ENCODE measurements around the gene RASSF8.
A peak's percentile ranks its signal among the peaks of the same experiment; 100 is the strongest.

Gene RASSF8

GRCh38 chr12:25994901-25995625 is 36.6 kb downstream of the RASSF8 start:
- DNase-seq, result no peak

DNA sequence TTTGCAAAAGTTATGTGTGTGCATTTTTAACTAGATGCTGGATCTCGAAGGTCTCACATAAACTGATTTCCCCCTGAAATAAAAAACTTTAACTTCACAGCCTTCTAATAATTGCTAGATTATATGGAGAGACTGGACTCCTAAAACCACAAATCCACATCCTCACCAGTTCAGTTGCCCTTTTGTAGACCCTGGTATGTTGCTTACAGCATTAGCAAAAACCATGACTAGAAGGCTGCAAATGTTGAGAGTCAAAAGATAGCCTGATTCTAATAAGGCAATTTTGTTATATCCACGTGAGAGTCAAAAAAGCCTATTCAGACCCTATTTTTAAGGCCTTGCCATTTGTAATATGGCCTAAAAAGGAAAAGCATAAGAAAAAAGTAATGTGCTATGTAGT is 37.4 kb downstream of the RASSF8 start:
- DNase-seq, result no peak

DNA sequence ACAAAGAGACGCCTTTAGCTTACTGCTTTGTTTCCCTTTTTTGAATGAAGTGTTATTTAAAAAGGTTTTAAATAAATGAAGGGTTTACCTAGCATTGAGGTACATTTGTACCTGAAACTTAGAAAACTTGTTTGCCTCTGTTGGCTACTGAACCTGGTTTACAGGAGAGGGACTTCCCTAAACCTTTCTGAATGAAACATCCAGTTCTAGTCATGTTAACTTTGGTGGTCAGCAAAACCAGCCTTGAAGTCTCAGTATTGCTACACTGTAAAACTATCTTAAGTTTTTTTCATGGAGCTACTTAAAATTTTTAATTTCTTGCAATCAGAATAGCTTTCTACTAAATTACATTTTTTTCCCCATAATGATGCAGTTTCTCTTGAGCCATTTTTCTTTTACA is 38.2 kb downstream of the RASSF8 start:
- no peak for DNase-seq

DNA sequence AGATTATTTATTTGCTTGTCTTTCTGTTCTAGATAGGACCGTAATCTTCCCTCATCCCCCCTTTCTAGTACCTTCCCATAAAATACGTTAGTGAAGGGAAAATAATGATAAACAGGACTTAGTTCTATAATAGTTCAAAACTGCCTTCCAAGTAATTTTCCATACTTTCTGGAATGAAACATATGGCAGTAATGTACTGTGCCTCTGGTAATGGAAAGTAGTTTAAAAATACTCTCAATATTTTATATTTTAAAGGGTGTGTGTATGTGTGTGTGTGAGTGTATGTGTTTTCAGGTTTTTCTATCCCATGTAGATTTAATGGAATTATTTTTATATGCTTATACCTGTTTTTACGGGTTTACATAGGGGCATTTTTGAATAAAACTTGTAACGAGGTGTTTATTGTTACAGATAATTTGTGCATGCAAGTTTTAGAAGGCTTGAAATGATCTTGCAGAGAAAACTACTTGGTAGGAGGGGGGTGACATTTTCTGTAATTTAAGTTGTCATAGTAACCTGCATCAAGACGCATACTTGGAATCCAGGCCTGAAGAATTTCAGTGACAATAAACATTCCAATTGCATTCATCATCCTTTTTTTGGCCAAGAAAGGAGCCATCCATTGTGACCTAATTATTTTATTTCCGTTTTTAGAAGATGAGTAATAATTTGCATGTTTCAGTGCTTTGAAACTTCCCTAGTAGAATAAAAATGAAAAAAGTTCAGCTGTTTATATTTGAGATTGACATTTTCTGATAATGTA is 38.9 kb downstream of the RASSF8 start:
- DNase-seq, result no peak

DNA sequence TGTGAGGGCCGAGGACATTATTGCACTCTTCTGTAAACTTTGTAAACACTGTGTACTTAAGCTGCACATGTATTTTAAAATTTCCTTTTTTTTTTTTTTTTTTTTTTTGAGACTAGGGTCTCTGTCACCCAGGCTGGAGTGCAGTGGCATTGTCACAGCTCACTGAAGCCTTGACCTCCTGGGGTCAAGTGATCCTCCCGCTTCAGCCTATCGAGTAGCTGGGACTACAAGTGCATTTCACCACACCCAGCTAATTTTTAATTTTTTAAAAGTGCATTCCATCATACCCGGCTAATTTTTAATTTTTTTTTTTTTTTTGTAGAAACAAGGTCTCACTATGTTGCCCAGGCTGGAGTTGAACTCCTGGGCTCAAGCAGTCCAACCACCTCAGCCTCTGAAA is 42.4 kb downstream of the RASSF8 start:
- no peak for DNase-seq

- no peak for DNase-seq
These were observed 43.0 kb downstream of the RASSF8 start for GRCh38 chr12:26001530-26001929.

DNA sequence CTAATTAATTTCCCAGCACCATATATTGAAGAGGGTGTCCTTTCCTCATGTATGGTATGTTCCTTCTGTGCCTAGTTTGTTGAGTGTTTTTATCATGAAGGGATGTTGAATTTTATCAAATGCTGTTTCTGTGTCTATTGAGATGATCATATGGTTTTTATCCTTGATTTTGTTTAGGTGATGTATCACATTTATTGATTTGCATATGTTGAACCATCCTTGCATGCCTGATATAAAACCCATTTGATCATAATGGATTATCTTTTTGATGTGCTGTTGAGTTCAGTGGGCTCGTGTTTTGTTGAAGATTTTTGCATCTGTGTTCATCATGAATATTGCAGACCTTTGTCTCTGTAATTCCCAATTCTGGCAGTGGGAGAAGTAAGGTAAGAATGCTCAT is 44.6 kb downstream of the RASSF8 start:
- no peak for DNase-seq

- DNase-seq, result no peak
These were observed 49.1 kb downstream of the RASSF8 start for GRCh38 chr12:26007566-26007965.

DNA sequence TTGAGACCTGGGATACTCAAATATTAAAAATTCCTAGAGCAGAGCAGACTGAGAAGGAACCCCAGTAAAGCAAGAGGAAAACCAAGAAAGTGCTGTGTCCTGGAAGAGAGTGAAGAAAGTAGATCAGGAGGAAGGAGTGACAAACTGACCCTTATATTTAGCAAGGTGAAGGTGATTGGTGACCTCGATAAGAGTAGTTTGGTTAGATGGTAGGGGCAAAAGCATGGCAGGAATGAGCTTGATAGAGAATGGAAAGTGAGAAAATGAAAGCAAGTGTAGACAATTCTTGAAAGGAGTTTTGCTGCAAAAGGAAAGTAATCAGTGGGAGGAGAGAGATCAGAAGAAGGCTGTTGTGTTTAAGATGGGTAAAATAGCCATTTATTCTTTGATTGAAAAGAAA is 51.1 kb downstream of the RASSF8 start:
- DNase-seq, result no peak

GRCh38 chr12:26010293-26010821 is 51.9 kb downstream of the RASSF8 start:
- no peak for DNase-seq

DNA sequence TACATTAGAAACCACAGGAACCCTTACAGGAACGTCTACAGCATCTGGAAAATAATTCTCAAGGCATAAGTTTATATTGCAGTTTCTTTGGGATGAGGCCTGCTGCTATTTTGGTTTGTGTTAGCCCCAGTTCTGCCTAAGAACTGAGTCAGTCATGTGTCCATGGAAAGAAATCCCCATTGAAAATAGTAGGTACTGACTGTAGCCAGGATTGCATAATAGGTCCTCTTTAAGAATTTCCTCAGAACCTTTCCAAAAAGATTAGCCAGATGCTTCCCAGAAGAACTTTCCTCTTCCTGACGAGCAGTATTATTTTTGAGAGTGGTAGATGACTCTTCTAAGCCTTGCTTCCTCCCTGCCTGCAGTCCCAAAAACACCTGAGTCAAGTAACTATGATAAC is 52.6 kb downstream of the RASSF8 start:
- no peak for DNase-seq

GRCh38 chr12:26014085-26014484 is 55.6 kb downstream of the RASSF8 start:
- DNase-seq, result no peak

GRCh38 chr12:26016516-26016915 is 58.0 kb downstream of the RASSF8 start:
- no peak for DNase-seq

DNA sequence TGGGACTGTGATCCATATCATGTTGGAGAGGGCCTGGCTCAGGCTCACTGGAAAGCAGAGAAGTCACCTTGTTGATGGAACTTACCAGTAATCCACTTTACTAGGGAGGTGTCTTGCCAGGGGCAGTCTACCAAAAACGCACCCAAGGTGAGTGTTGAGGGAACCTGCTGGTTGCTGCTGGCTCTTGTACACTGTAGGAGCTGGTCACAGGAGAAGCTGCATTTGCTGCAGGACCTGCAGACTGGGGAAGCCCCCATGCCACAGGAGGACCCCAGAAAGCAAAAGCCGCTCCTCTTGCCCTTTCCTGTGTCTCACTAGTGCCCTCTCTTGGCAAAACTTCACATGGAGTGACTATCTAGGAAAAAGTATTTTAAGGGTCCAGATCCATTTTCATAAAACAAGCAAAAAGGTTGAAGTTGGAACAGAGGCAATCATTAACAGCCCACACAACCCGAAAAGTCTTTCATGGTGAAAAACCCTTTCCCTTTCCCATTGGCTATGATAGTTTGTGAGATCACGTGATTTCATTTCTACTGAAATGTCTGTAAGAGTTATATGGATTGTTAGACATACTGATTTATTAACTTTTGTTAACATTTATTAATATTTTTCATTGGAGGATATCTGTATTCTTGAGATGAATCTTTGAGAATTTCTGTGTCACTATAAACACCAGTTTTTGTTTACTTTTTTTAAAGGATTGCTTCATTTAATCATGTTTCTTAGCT is 59.2 kb downstream of the RASSF8 start:
- DNase-seq, result no peak

GRCh38 chr12:26018926-26019325 is 60.4 kb downstream of the RASSF8 start:
- no peak for DNase-seq

GRCh38 chr12:26021534-26021933 is 63.1 kb downstream of the RASSF8 start:
- no peak for DNase-seq

GRCh38 chr12:26022043-26022442 is 63.6 kb downstream of the RASSF8 start:
- DNase-seq, result no peak

- no peak for DNase-seq
These were observed 68.2 kb downstream of the RASSF8 start for GRCh38 chr12:26026713-26027112.

GRCh38 chr12:26027401-26027800 is 68.9 kb downstream of the RASSF8 start:
- no peak for DNase-seq

GRCh38 chr12:26028953-26029735 is 70.7 kb downstream of the RASSF8 start:
- peak; percentile 23 for DNase-seq

- no peak for DNase-seq
These were observed 71.2 kb downstream of the RASSF8 start for GRCh38 chr12:26029736-26030022.

- DNase-seq, result no peak
These were observed 71.9 kb downstream of the RASSF8 start for GRCh38 chr12:26030371-26030770.

GRCh38 chr12:26031318-26031717 is 72.8 kb downstream of the RASSF8 start:
- no peak for DNase-seq

Data from NCI-H1694 treated with DMSO at 0.1 percent for 48 hours (cell line).